ENCODE results near the gene ARMC5.

ARMC5 gene, protein sequence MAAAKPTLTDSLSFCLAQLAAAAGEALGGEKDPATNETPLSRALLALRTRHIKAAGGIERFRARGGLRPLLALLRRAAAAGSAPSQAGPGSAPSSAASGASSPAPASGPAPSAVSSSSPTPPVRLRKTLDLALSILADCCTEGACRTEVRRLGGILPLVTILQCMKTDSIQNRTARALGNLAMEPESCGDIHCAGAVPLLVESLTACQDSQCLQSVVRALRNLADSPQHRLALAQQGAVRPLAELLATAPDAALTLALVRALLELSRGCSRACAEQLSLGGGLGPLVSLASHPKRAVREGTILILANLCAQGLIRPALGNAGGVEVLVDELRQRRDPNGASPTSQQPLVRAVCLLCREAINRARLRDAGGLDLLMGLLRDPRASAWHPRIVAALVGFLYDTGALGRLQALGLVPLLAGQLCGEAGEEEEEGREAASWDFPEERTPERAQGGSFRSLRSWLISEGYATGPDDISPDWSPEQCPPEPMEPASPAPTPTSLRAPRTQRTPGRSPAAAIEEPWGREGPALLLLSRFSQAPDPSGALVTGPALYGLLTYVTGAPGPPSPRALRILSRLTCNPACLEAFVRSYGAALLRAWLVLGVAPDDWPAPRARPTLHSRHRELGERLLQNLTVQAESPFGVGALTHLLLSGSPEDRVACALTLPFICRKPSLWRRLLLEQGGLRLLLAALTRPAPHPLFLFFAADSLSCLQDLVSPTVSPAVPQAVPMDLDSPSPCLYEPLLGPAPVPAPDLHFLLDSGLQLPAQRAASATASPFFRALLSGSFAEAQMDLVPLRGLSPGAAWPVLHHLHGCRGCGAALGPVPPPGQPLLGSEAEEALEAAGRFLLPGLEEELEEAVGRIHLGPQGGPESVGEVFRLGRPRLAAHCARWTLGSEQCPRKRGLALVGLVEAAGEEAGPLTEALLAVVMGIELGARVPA

DNA sequence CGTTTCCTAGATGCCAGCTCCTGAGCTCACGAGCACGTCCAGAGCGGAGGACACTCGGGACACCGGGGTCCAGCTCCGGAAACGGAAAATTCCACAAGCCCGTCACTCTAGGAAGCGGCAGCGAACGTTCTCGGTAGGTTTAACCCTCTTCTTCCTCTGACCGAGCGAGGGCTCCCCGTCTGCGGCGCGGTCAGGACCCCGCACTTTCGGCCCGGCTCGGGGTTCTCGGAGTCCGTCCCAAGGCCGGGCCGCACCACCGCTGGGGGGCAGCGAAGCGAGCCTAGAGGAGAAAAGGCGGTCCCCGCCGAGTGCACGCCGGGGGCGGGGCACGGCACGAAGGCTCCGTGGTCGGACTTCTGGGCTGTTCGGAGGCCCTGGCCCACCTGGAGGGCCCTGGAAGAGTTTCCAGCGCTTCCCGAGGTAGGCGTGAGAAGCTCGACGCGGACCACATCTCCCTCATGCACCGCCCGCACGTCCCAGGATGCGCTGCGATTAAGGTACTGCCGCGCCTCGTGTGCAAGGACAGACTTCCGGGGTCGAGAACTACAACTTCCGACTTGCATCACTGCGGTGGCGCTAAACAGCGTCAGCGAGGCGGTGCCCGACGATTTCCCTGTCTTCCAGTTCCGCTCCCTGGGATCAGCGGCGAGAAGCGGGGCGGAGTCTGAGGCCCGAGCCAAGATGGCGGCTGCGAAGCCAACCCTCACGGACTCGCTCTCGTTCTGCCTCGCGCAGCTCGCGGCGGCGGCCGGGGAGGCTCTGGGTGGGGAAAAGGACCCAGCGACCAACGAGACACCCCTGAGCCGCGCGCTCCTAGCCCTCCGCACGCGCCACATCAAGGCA lies at the start of gene ARMC5:
TSS of gene ARMC5 (plus strand) at position 658 of the 843 bp plus-strand sequence. CDS start at position 682, 24 bp downstream.
- TF ChIP-seq, protein P1, sequence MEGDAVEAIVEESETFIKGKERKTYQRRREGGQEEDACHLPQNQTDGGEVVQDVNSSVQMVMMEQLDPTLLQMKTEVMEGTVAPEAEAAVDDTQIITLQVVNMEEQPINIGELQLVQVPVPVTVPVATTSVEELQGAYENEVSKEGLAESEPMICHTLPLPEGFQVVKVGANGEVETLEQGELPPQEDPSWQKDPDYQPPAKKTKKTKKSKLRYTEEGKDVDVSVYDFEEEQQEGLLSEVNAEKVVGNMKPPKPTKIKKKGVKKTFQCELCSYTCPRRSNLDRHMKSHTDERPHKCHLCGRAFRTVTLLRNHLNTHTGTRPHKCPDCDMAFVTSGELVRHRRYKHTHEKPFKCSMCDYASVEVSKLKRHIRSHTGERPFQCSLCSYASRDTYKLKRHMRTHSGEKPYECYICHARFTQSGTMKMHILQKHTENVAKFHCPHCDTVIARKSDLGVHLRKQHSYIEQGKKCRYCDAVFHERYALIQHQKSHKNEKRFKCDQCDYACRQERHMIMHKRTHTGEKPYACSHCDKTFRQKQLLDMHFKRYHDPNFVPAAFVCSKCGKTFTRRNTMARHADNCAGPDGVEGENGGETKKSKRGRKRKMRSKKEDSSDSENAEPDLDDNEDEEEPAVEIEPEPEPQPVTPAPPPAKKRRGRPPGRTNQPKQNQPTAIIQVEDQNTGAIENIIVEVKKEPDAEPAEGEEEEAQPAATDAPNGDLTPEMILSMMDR (IDR thresholded peaks at IDR 0.05; ENCODE audit: insufficient read depth, missing control alignments): peak; percentile 52
- no peak for FAIRE-seq
- DNase-seq (ENCODE audit: insufficient read length, low spot score): peak; percentile 82

DNA sequence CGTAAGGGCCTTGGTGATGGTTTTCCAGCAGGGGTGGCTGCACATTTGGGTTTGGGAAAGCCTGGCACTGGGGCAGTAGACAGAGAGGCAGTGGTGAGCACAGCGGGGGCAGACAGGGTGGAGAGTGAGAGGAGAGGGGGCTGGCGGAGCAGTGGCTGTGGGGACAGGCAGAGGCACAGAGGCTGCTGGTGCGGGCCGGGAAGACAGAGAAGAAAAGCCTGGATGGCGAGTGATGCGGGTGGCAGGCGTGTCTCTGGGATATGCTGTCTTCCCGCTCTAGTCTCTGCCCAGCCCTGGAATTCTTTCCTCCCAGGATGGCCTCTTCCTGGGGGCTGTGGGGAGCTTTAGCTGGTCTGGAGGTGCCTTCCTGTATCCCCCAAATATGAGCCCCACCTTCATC lies 49.2 kb upstream of the ARMC5 start:
- TF ChIP-seq, protein P1 (IDR thresholded peaks at IDR 0.05; ENCODE audit: insufficient read depth, missing control alignments): no peak
- DNase-seq (ENCODE audit: insufficient read length, low spot score): no peak
- FAIRE-seq: no peak

DNA sequence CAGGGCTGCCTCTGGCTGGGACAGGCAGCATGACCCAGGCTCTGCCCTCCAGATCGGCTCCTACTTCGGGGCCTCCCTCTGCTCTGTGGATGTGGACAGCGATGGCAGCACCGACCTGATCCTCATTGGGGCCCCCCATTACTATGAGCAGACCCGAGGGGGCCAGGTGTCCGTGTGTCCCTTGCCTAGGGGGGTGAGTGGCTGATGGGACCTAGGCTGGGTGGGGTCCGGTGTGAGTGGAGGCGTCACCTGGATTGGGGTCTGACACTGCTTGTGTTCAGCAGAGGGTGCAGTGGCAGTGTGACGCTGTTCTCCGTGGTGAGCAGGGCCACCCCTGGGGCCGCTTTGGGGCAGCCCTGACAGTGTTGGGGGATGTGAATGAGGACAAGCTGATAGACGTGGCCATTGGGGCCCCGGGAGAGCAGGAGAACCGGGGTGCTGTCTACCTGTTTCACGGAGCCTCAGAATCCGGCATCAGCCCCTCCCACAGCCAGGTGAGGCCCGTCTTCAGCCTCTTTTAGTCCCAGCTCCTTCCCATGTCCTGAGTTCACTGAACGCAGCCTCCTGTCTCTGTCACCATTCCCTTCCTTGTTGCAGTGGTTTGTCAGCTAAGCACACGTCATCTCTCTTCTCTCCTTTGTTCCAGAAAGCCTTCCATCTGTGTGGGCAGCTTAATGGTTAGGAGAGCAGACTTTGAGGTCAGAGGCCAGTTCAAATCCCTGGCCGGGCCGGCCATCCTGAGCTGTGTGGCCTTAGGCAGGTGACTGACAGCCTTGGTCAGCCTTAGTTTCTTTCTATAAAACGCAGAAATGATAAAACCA lies 48.1 kb upstream of the ARMC5 start:
- FAIRE-seq: no peak
- TF ChIP-seq, protein P1 (IDR thresholded peaks at IDR 0.05; ENCODE audit: insufficient read depth, missing control alignments): no peak
- no peak for DNase-seq (ENCODE audit: insufficient read length, low spot score)

DNA sequence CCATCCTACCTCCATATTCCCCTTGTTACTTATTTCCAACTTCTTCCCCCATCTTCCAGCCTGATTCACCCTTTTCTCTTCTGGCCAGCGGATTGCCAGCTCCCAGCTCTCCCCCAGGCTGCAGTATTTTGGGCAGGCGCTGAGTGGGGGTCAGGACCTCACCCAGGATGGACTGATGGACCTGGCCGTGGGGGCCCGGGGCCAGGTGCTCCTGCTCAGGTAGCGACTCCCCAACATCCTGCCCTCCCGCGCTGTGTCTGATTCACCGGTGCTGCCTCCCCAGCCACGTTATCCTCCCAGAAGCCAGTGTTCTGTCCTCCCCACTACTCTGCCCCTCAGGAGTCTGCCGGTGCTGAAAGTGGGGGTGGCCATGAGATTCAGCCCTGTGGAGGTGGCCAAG lies 46.6 kb upstream of the ARMC5 start:
- FAIRE-seq: no peak
- no peak for DNase-seq (ENCODE audit: insufficient read length, low spot score)
- TF ChIP-seq, protein P1 (IDR thresholded peaks at IDR 0.05; ENCODE audit: insufficient read depth, missing control alignments): no peak

DNA sequence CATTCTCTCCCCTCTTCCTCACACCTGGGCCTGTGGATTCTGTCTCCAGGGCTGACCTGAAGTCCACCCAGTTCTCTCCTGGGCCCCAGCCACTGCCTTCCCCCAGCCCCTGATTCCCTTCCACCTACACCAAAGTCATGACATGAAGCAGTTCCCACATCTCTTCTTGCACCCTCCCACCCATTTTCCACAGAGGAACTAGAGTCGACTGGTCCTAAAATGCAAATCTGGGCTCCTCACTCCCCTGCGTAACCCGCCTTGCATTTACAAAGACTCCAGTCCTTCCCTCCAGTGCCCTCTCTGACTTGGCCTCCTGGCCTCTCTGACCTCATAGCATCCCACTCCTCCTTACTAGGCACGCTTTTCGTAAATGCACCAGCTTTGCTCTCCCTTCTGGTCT lies 45.9 kb upstream of the ARMC5 start:
- TF ChIP-seq, protein P1 (IDR thresholded peaks at IDR 0.05; ENCODE audit: insufficient read depth, missing control alignments): no peak
- DNase-seq (ENCODE audit: insufficient read length, low spot score): no peak
- no peak for FAIRE-seq

DNA sequence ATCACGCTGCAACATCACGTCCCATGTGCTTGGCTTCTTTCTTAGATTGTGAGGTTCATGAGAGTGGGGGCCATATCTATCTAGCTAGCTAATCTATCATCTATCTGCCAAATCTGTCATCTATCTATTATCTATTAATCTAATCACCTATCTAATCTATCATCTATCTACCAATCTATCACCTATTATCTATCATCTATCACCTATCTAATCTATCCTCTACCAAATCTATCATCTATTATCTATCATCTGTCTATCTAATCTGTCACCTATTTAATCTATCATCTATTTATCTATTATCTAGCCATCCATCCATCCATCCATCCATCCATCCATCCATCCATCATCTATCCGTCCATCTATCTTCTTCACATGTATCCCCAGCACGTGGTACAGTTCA lies 45.4 kb upstream of the ARMC5 start:
- TF ChIP-seq, protein P1 (IDR thresholded peaks at IDR 0.05; ENCODE audit: insufficient read depth, missing control alignments): no peak
- DNase-seq (ENCODE audit: insufficient read length, low spot score): no peak
- FAIRE-seq: no peak

Data from D721Med (cell line).